ENCODE results near the gene CBFA2T2. TPM values are rescaled to one million over a fixed set of nuclear protein-coding genes. Genes with fewer than 3 reads are reported as not detected.
A peak's percentile ranks its signal among the peaks of the same experiment; 100 is the strongest.

CBFA2T2 gene
- total and polyA plus RNA-seq, 2 donors (not counting 3 experiments of a cell fraction or from before 2014, with no cell fraction given), result 10.7 to 12.1 TPM

DNA sequence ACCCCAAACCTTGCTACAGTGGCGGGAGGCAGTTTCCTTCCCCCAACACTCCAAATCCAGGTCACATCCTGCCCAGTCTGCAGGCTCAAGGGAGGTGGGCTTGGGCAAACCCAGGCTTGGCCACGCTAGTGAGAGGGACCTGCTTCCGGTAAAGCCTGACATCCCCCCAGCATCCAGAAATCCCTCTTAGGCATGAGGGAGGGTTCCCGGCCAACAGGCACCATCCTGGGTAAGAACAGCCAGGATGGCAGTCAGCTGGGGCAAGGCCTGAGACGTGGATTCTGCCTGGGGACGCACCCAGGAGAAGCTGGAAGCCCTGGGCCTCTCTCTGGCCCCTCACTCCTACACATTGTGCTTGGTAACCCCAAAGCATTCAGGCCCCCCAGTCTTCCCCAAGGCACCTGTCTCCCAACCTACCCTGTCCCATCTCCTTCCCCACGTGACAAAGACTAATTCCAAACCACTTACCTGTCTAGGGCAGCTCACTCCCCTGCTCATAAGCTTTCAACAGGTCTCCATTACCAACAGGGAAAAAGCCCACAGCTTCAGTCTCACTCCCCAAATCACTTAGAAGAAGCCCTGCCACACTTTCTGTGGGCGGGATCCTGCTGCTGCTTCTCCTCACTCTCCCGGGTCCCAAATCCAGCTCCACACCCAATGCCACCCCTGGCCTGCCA lies 174.3 kb downstream of the CBFA2T2 start:
- TF ChIP-seq MYC (IDR thresholded peaks at IDR 0.05; ENCODE audit: low read depth, low read length) (no peak), POLR2AphosphoS5 (IDR thresholded peaks at IDR 0.05; ENCODE audit: insufficient read depth, low read depth, low read length) (no peak)
- no TSS peak for BruUV-seq (replicated peaks)
- peaks cover 0 to 2% of the 10 kb centered on the region in 2 experiments for H3K36me3 ChIP-seq (ENCODE audit: control insufficient read depth in 2 of 2, extremely low read depth in 1 of 2, insufficient read depth in 2 of 2, low read length in 2 of 2)
- ChIA-PET CTCF (interaction anchor here (0.9 to 3.0 kb wide), 6 partner anchors 10 to 401 kb away, joined by 3 to 23 read pairs (median 5); partner anchors contain the start of gene SNTA1), POLR2A (interaction anchor here (0.6 kb wide), 1 partner anchor 180 kb away, joined by 8 read pairs; no protein-coding TSS in a partner anchor)
- FAIRE-seq, result no peak
- H3K4me1 ChIP-seq (ENCODE audit: control insufficient read depth, extremely low read depth, insufficient read depth, low read length), result peaks cover 23% of the 10 kb centered on the region
- peak overlapping the region in 2 of 3 experiments; percentile 56 to 59 for H3K4me3 ChIP-seq (replicated peaks in 1 of 3; ENCODE audit: insufficient read depth in 1 of 3, low read depth in 1 of 3, low read length in 3 of 3)
- dilution Hi-C loops (cut with MboI; ENCODE audit: extremely low pct_ligation_motif_present, low sequenced_read_pairs) (no loop called here), intact Hi-C loops (cut with micrococcal nuclease) (loop anchor here (10.0 kb wide), 1 partner anchor 331 kb away; the partner anchor contains the start of gene RALY)
- H3K27me3 ChIP-seq (ENCODE audit: control insufficient read depth in 2 of 2, insufficient read depth in 2 of 2, low read length in 2 of 2), result no peaks in the 10 kb centered on the region
- no peaks in the 10 kb centered on the region for H3K9me3 ChIP-seq (replicated peaks; ENCODE audit: control insufficient read depth, insufficient read depth, low read length)
- no peak for DNase-seq (ENCODE audit: low read depth, low spot score)
- H3K4me2 ChIP-seq (ENCODE audit: insufficient read depth, low read length), result peak overlapping the region; percentile 86
- H3K79me2 ChIP-seq (ENCODE audit: control insufficient read depth, insufficient read depth, low read length), result no peaks in the 10 kb centered on the region
- no peaks in the 10 kb centered on the region for H3K9me1 ChIP-seq (replicated peaks; ENCODE audit: control insufficient read depth, extremely low read depth, insufficient read depth, low read length)
- H3K9ac ChIP-seq (replicated peaks; ENCODE audit: extremely low read depth, insufficient read depth, low read length), result peak overlapping the region; percentile 53
- peak overlapping the region; percentile 84 for H2AFZ ChIP-seq (ENCODE audit: low read depth, low read length)
- H4K20me1 ChIP-seq (replicated peaks; ENCODE audit: control insufficient read depth, extremely low read depth, insufficient read depth, low read length), result no peaks in the 10 kb centered on the region
- H3K27ac ChIP-seq (ENCODE audit: insufficient read depth, low read depth, low read length), result peak overlapping the region; percentile 56

DNA sequence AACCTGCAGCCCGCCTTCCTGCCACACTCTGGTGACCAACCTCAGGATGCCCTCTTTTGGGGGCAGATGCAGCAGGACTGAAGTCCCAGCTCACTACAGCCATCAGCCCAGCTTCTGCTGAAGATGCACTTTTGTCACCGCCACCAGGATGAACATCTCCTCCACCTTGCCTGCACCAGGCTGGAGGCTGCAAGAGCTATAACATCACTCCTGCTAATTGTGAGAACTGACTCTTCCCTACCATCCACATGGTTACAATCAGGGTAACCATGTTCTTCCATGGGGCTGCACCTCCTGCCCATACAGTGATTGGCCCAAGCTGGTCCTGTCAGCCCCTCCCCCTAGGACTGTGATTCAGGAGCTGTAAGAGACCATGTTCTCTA lies 174.9 kb downstream of the CBFA2T2 start:
- dilution Hi-C loops (cut with MboI; ENCODE audit: extremely low pct_ligation_motif_present, low sequenced_read_pairs) (no loop called here), intact Hi-C loops (cut with micrococcal nuclease) (loop anchor here (5.0 to 10.0 kb wide), 2 partner anchors 330 to 403 kb away; partner anchors contain the start of gene RALY)
- Histone ChIP-seq H3K4me2 (ENCODE audit: insufficient read depth, low read length) (no peak overlapping the region), H3K27ac (ENCODE audit: insufficient read depth, low read depth, low read length) (no peak overlapping the region), H3K79me2 (ENCODE audit: control insufficient read depth, insufficient read depth, low read length) (no peaks in the 10 kb centered on the region), H3K9ac (replicated peaks; ENCODE audit: extremely low read depth, insufficient read depth, low read length) (no peak overlapping the region), H3K4me1 (ENCODE audit: control insufficient read depth, extremely low read depth, insufficient read depth, low read length) (peaks cover 23% of the 10 kb centered on the region), H3K27me3 (ENCODE audit: control insufficient read depth in 2 of 2, insufficient read depth in 2 of 2, low read length in 2 of 2) (no peaks in the 10 kb centered on the region), H3K4me3 (replicated peaks in 1 of 3; ENCODE audit: insufficient read depth in 1 of 3, low read depth in 1 of 3, low read length in 3 of 3) (no peak overlapping the region), H4K20me1 (replicated peaks; ENCODE audit: control insufficient read depth, extremely low read depth, insufficient read depth, low read length) (no peaks in the 10 kb centered on the region), H3K9me3 (replicated peaks; ENCODE audit: control insufficient read depth, insufficient read depth, low read length) (no peaks in the 10 kb centered on the region), H3K9me1 (replicated peaks; ENCODE audit: control insufficient read depth, extremely low read depth, insufficient read depth, low read length) (no peaks in the 10 kb centered on the region), H3K36me3 (ENCODE audit: control insufficient read depth in 2 of 2, extremely low read depth in 1 of 2, insufficient read depth in 2 of 2, low read length in 2 of 2) (peaks cover 0 to 2% of the 10 kb centered on the region in 2 experiments), H2AFZ (ENCODE audit: low read depth, low read length) (no peak overlapping the region)
- DNase-seq (ENCODE audit: low read depth, low spot score), result no peak
- TF ChIP-seq POLR2A (IDR thresholded peaks at IDR 0.05; ENCODE audit: low read depth, low read length) (no peak), JUN (IDR thresholded peaks at IDR 0.05; ENCODE audit: borderline replicate concordance, insufficient read depth, insufficient read length, low read depth) (no peak), EZH2 (IDR thresholded peaks at IDR 0.05; ENCODE audit: borderline replicate concordance, low read depth, low read length, severe bottlenecking) (no peak), MYC (IDR thresholded peaks at IDR 0.05; ENCODE audit: low read depth, low read length) (no peak), POLR2AphosphoS5 (IDR thresholded peaks at IDR 0.05; ENCODE audit: insufficient read depth, low read depth, low read length) (no peak), FOS (IDR thresholded peaks at IDR 0.05; ENCODE audit: borderline replicate concordance, insufficient read depth, low read length) (no peak), GATA2 (IDR thresholded peaks at IDR 0.05; ENCODE audit: insufficient read depth, insufficient read length, low read depth, low read length) (no peak)
- TF ChIP-seq, protein P1, sequence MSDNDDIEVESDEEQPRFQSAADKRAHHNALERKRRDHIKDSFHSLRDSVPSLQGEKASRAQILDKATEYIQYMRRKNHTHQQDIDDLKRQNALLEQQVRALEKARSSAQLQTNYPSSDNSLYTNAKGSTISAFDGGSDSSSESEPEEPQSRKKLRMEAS (IDR thresholded peaks at IDR 0.05; ENCODE audit: insufficient read depth, insufficient read length), result no peak
- TF ChIP-seq, protein P2, sequence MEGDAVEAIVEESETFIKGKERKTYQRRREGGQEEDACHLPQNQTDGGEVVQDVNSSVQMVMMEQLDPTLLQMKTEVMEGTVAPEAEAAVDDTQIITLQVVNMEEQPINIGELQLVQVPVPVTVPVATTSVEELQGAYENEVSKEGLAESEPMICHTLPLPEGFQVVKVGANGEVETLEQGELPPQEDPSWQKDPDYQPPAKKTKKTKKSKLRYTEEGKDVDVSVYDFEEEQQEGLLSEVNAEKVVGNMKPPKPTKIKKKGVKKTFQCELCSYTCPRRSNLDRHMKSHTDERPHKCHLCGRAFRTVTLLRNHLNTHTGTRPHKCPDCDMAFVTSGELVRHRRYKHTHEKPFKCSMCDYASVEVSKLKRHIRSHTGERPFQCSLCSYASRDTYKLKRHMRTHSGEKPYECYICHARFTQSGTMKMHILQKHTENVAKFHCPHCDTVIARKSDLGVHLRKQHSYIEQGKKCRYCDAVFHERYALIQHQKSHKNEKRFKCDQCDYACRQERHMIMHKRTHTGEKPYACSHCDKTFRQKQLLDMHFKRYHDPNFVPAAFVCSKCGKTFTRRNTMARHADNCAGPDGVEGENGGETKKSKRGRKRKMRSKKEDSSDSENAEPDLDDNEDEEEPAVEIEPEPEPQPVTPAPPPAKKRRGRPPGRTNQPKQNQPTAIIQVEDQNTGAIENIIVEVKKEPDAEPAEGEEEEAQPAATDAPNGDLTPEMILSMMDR (IDR thresholded peaks at IDR 0.05; ENCODE audit: extremely low read depth in 1 of 2, insufficient read depth in 1 of 2, low read depth in 1 of 2, low read length in 2 of 2), result no peak
- FAIRE-seq, result no peak
- CTCF ChIA-PET, result interaction anchor here (1.2 to 3.0 kb wide), 3 partner anchors 11 to 207 kb away, joined by 5 to 23 read pairs (median 5); no protein-coding TSS in a partner anchor
- POLR2A ChIA-PET, result interaction anchor here (0.6 kb wide), 1 partner anchor 181 kb away, joined by 8 read pairs; no protein-coding TSS in a partner anchor
- no TSS peak for BruUV-seq (replicated peaks)
